Natural killer cell (primary cell): ENCODE results near the gene FTO. TPM values are rescaled to one million over a fixed set of nuclear protein-coding genes. Genes with fewer than 3 reads are reported as not detected.

Experiments used
- ATAC-seq, 3 donors: fragments of 150-1000 bp in 2 of 3; fragments of 200-7000 bp in 1 of 3; cut with Tn5 transposase; 1 replicate in 1 of 3; 2 replicates in 2 of 3; pipeline ENCODE4 v1.10.0; 2021; ENCODE audit warnings: mild to moderate bottlenecking in 2 of 3, moderate library complexity in 2 of 3
- DNase-seq, 2 donors: peaks; one replicate each; pipeline versions ENCODE4 v3.0.0 to v3.0.0-alpha.2; 2013 to 2021; ENCODE audit warnings: mixed read lengths in 1 of 2
- H3K27ac ChIP-seq: one replicate; pipeline ENCODE4 v1.5.1; 2013; ENCODE audit warnings: mild to moderate bottlenecking, low read length
- H3K27me3 ChIP-seq: one replicate; pipeline ENCODE4 v1.6.1; 2013; ENCODE audit warnings: low read length; ENCODE audit not compliant: control insufficient read depth, insufficient read depth
- H3K36me3 ChIP-seq: one replicate; pipeline ENCODE4 v1.6.1; 2013; ENCODE audit warnings: low read length; ENCODE audit not compliant: control insufficient read depth, insufficient read depth
- H3K4me1 ChIP-seq: one replicate; pipeline ENCODE4 v1.6.1; 2013; ENCODE audit warnings: low read length; ENCODE audit not compliant: control insufficient read depth, insufficient read depth
- H3K4me3 ChIP-seq: one replicate; pipeline ENCODE4 v1.5.1; 2013; ENCODE audit warnings: low read length
- H3K9me3 ChIP-seq: one replicate; pipeline ENCODE4 v1.6.1; 2013; ENCODE audit warnings: low read length; ENCODE audit not compliant: control insufficient read depth, insufficient read depth
- H3K27ac Mint-ChIP-seq, 2 donors: one replicate each; pipeline ENCODE4 v1.8.0; 2022; ENCODE audit warnings: mild to moderate bottlenecking in 2 of 2, mixed read lengths in 2 of 2, moderate library complexity in 1 of 2
- H3K27me3 Mint-ChIP-seq, 2 donors: one replicate each; pipeline ENCODE4 v1.8.0; 2022; ENCODE audit warnings: low read depth in 2 of 2, mixed read lengths in 2 of 2
- H3K36me3 Mint-ChIP-seq: one replicate; pipeline ENCODE4 v1.8.0; 2022; ENCODE audit warnings: mixed read lengths
- H3K4me1 Mint-ChIP-seq, 2 donors: one replicate each; pipeline ENCODE4 v1.8.0; 2022; ENCODE audit warnings: mixed read lengths in 2 of 2
- H3K4me3 Mint-ChIP-seq: one replicate; pipeline ENCODE4 v1.8.0; 2022; ENCODE audit warnings: mild to moderate bottlenecking, moderate library complexity, mixed read lengths
- H3K9me3 Mint-ChIP-seq, 2 donors: one replicate each; pipeline ENCODE4 v1.8.0; 2022; ENCODE audit warnings: mixed read lengths in 2 of 2
- WGBS: methylation state at CpG from one replicate; pipeline ENCODE4 v1.1.7; 2013; ENCODE audit warnings: missing lambda C conversion rate; ENCODE audit not compliant: insufficient coverage; 5-methylcytosine and 5-hydroxymethylcytosine counted together
- intact Hi-C: fragments of 100-400 bp; cut with micrococcal nuclease; formaldehyde crosslinking; loops from one replicate; pipeline ENCODE4 v1.14.2; 2022
- total RNA-seq, 4 donors: library from RNA; stranded (reverse); fragments of 120-200 nt in 1 of 4; gene quantifications; one replicate each; pipeline versions ENCODE4 v1.2.3 to v1.2.4, GENCODE V29; 2013 to 2022
- TF ChIP-seq, protein P1 (sequence below): fragments of 200-600 bp; IDR thresholded peaks from one replicate; pipeline ENCODE4 v1.8.0; 2022; ENCODE audit warnings: antibody characterized with exemption

FTO gene
- total RNA-seq, 3 donors from 2014 or later (not counting 1 experiment from before 2014, with no cell fraction given), result 55.4 to 70.5 (median 55.4) TPM

DNA sequence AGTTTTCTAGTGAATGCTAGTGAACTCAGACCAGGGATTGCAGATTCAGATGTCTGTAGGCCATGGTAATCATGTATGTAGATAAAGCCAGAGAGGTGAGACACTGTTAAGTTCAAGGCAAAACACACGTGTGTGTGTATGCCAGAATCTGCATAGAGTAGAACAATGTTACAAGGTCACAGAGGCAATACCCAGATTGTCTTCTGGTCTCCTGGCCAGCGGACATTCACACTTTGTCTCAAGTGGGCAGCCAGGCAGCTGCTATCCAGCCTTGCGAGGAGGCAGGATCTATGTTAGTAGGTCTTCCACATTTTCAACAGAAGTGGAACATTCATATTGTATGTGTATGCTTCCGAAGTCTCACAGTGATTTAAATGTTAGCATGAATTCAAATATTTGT is 244.4 kb downstream of the FTO start:
- DNase-seq, result no peak
- no peak overlapping the region for H3K27ac ChIP-seq
- Mint-ChIP-seq H3K36me3 (no peaks in the 10 kb centered on the region), H3K27me3 (no peaks in the 10 kb centered on the region), H3K9me3 (no peaks in the 10 kb centered on the region), H3K27ac (no peak overlapping the region), H3K4me1 (peaks cover 12 to 20% of the 10 kb centered on the region in 2 donors), H3K4me3 (no peak overlapping the region)
- H3K27me3 ChIP-seq, result no peaks in the 10 kb centered on the region
- ATAC-seq, result no peak
- H3K9me3 ChIP-seq, result no peaks in the 10 kb centered on the region
- WGBS, result 95% methylated on average over 4 of the region's 4 CpGs
- intact Hi-C loops, result no loop called here
- H3K36me3 ChIP-seq, result no peaks in the 10 kb centered on the region
- H3K4me1 ChIP-seq, result peaks cover 7% of the 10 kb centered on the region
- TF ChIP-seq, protein P1, sequence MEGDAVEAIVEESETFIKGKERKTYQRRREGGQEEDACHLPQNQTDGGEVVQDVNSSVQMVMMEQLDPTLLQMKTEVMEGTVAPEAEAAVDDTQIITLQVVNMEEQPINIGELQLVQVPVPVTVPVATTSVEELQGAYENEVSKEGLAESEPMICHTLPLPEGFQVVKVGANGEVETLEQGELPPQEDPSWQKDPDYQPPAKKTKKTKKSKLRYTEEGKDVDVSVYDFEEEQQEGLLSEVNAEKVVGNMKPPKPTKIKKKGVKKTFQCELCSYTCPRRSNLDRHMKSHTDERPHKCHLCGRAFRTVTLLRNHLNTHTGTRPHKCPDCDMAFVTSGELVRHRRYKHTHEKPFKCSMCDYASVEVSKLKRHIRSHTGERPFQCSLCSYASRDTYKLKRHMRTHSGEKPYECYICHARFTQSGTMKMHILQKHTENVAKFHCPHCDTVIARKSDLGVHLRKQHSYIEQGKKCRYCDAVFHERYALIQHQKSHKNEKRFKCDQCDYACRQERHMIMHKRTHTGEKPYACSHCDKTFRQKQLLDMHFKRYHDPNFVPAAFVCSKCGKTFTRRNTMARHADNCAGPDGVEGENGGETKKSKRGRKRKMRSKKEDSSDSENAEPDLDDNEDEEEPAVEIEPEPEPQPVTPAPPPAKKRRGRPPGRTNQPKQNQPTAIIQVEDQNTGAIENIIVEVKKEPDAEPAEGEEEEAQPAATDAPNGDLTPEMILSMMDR, result no peak
- H3K4me3 ChIP-seq, result no peak overlapping the region

DNA sequence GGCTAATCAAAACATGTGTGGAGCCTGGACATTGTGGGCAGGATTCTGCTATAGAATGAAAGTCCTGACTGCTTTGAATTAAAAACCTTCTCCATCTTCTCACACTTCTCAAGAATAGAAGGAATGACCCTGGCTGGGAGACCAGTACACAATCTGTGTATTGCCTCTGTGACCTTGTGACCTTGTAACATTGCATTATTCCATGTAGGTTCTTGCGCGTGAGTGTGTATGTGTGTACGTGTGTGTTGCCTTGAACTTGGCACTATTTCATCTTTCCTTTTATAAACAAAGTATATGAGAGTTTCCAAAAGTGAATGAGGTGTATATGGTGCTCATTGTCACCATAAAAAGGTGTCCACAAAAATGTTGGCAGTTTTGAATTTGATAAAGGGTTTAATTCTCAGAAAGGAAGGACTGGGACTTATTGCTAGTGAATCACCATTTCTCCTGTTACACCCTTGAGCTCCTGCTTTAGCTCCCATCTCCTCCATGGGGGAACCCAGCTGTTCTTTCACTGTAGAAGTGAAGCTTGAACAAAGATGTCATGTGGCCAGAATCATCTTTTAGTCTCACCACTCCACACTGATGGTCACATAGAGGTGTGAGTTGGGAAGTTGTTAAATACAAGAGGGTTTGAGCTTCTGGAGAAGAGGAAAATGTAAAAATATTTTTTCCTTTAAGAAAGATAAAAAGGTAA is 244.9 kb downstream of the FTO start:
- intact Hi-C loops, result no loop called here
- ATAC-seq (no peak), DNase-seq (no peak)
- H3K27me3 Mint-ChIP-seq, result no peaks in the 10 kb centered on the region
- Histone ChIP-seq H3K27ac (no peak overlapping the region), H3K4me3 (no peak overlapping the region), H3K27me3 (no peaks in the 10 kb centered on the region), H3K4me1 (peaks cover 7% of the 10 kb centered on the region), H3K9me3 (no peaks in the 10 kb centered on the region), H3K36me3 (no peaks in the 10 kb centered on the region)
- peaks cover 12 to 22% of the 10 kb centered on the region in 2 donors for H3K4me1 Mint-ChIP-seq
- TF ChIP-seq, protein P1, result no peak
- WGBS, result no CpG with 5 or more reads among the region's 3 CpGs
- H3K4me3 Mint-ChIP-seq, result no peak overlapping the region
- H3K27ac Mint-ChIP-seq, result no peak overlapping the region
- H3K9me3 Mint-ChIP-seq, result no peaks in the 10 kb centered on the region
- no peaks in the 10 kb centered on the region for H3K36me3 Mint-ChIP-seq

DNA sequence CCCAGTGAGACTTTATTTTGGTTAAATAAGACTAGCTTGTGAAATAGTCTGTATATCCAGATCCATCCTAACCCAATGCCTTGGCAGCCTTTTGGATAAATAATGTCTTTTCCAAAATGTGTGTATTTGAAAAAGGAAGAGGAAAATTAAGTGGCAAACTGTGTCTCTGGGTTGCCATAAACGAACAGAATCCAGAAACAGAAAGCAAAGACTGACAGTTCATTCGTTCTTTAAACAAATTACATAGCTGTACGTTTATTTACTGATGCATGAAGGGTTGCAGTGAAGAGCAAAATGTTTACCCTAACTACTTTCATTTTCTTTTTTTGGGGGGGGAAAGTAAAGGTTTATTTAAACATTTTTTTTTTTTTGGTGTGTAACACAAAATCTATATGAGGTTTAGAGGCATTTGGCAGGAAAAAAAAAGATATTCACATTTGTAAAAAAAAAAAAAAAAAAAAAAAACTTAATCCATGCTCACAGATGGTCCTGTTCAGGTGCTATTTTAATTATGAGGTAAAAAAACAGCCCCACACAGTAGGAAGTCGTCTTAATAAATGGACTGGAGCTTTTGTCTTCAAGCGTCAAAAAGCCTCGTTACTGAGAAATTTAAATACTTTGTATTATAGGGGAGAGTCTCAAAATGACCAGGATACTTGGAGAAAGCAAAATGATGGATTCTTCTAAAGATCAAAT is 245.9 kb downstream of the FTO start:
- no peaks in the 10 kb centered on the region for H3K27me3 ChIP-seq
- Mint-ChIP-seq H3K9me3 (no peaks in the 10 kb centered on the region), H3K36me3 (no peaks in the 10 kb centered on the region), H3K27ac (peak overlapping the region in 1 of 2 donors; percentile 60), H3K4me1 (peaks cover 12 to 29% of the 10 kb centered on the region in 2 donors), H3K4me3 (no peak overlapping the region), H3K27me3 (no peaks in the 10 kb centered on the region)
- H3K4me3 ChIP-seq, result no peak overlapping the region
- DNase-seq (no peak), ATAC-seq (no peak)
- H3K9me3 ChIP-seq, result no peaks in the 10 kb centered on the region
- H3K4me1 ChIP-seq, result peaks cover 7% of the 10 kb centered on the region
- no peaks in the 10 kb centered on the region for H3K36me3 ChIP-seq
- TF ChIP-seq, protein P1, result no peak
- intact Hi-C loops, result no loop called here
- no peak overlapping the region for H3K27ac ChIP-seq
- WGBS, result 72% methylated on average over 5 of the region's 6 CpGs
